Measurements from ENCODE around the gene FMO2. TPM values are rescaled to one million over a fixed set of nuclear protein-coding genes. Genes with fewer than 3 reads are reported as not detected.

Gene FMO2
- total and polyA plus RNA-seq, 2 of the 8 experiments (the other 6 are each of a cell fraction or from before 2014, with no cell fraction given), result not detected

DNA sequence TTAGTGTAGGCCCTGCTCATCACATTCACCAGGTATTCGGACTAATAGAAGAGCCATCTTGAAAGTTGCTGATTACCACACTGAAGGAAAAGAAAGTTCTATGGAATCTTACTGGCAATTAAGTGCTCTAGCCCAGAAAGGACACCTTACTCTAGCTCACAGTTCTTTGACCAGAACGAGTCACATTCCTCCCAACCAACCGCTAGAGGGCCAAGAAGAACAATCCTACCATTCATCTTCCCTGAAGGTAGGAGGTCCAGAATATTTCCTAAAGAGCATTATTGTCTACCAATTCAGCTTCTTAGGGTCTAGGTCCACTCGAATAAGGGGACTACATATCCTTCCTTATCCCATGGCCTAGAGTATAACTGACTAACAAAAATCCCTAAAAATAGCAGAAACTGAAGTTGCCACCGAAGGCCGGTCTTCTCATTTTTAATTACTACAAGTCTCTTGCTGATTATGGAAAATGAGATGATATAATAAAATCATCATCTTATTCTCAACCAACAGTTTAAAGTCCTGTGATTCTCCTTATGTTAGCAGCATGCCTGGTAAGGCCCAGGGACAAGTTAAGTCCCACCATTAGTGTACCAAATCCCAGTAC lies 60.5 kb downstream of the FMO2 start (continued):
- TF ChIP-seq HDAC6 (IDR thresholded peaks at IDR 0.05; ENCODE audit: low read depth, low read length) (no peak), POLR2A (IDR thresholded peaks at IDR 0.05; ENCODE audit: control extremely low read depth in 1 of 2, low read depth in 2 of 2, low read length in 2 of 2) (no peak), SP1 (IDR thresholded peaks at IDR 0.05; ENCODE audit: low read depth, low read length) (no peak), SRF (IDR thresholded peaks at IDR 0.05; ENCODE audit: low read depth, low read length) (no peak), USF2 (IDR thresholded peaks at IDR 0.05; ENCODE audit: low read length) (no peak), HDAC2 (IDR thresholded peaks at IDR 0.05; ENCODE audit: borderline replicate concordance in 1 of 2, low read depth in 2 of 2, low read length in 2 of 2) (no peak), CTBP2 (IDR thresholded peaks at IDR 0.05; ENCODE audit: borderline replicate concordance, insufficient read depth, insufficient read length, low read length) (no peak), POLR2AphosphoS5 (IDR thresholded peaks at IDR 0.05; ENCODE audit: low read depth, low read length) (no peak), JUND (IDR thresholded peaks at IDR 0.05; ENCODE audit: low read length) (no peak), MAX (IDR thresholded peaks at IDR 0.05) (no peak), KDM4A (IDR thresholded peaks at IDR 0.05; ENCODE audit: low read depth, low read length, severe bottlenecking) (no peak), EZH2 (IDR thresholded peaks at IDR 0.05; ENCODE audit: low read depth, low read length, severe bottlenecking) (no peak), RBBP5 (IDR thresholded peaks at IDR 0.05; ENCODE audit: borderline replicate concordance, low read depth, low read length) (no peak), E2F6 (IDR thresholded peaks at IDR 0.05) (no peak)

Data from H1 (cell line).